Stomach smooth muscle (tissue), 2 donors: ENCODE measurements around the gene WDR88.
"Not testable (repeated sequence)": the region's sequence is repeated elsewhere in the genome, so short reads cannot be mapped to it uniquely, and the experiment has no call there.

ENCODE experiments used
- H3K27ac ChIP-seq: one replicate; pipeline ENCODE4 v1.7.0; 2013; ENCODE audit warnings: mild to moderate bottlenecking, low read length, inconsistent platforms
- H3K27me3 ChIP-seq, 2 donors: one replicate each; pipeline ENCODE4 v1.7.0; 2013; ENCODE audit warnings: low read length in 2 of 2; ENCODE audit not compliant: insufficient read depth in 2 of 2, control insufficient read depth in 1 of 2
- H3K36me3 ChIP-seq, 2 donors: one replicate each; pipeline ENCODE4 v1.7.0; 2013; ENCODE audit warnings: low read length in 2 of 2; ENCODE audit not compliant: control insufficient read depth in 2 of 2, insufficient read depth in 2 of 2
- H3K4me1 ChIP-seq: one replicate; pipeline ENCODE4 v1.7.0; 2013; ENCODE audit warnings: low read length; ENCODE audit not compliant: control insufficient read depth, insufficient read depth
- H3K4me3 ChIP-seq, 2 donors: one replicate each; pipeline ENCODE4 v1.7.0; 2013; ENCODE audit warnings: low read length in 2 of 2
- H3K9ac ChIP-seq, 2 donors: one replicate each; pipeline ENCODE4 v1.7.0; 2013; ENCODE audit warnings: low read length in 2 of 2, mild to moderate bottlenecking in 1 of 2
- H3K9me3 ChIP-seq, 2 donors: one replicate each; pipeline ENCODE4 v1.7.0; 2013; ENCODE audit warnings: low read length in 2 of 2; ENCODE audit not compliant: control insufficient read depth in 2 of 2
- donor health status: healthy.
- donor health status: Pancreatic carcinoma.

Gene WDR88

GRCh38 chr19:33126712-33127111 lies 5.2 kb upstream of the WDR88 start:
- H3K4me1 ChIP-seq, H3K4me3 ChIP-seq, H3K27me3 ChIP-seq, H3K9ac ChIP-seq, H3K9me3 ChIP-seq, H3K27ac ChIP-seq: not testable (repeated sequence)
- peaks cover 15 to 18% of the 10 kb centered on the region in 2 donors for H3K36me3 ChIP-seq

GRCh38 chr19:33129901-33130300 lies 2.0 kb upstream of the WDR88 start:
- Histone ChIP-seq H3K9ac (no peak overlapping the region), H3K4me1 (peaks cover 5% of the 10 kb centered on the region), H3K9me3 (no peaks in the 10 kb centered on the region), H3K36me3 (peaks cover 10 to 15% of the 10 kb centered on the region in 2 donors), H3K4me3 (no peak overlapping the region), H3K27ac (no peak overlapping the region), H3K27me3 (peaks cover 0 to 3% of the 10 kb centered on the region in 2 donors)

- peaks cover 7 to 13% of the 10 kb centered on the region in 2 donors for H3K36me3 ChIP-seq
- H3K4me1 ChIP-seq: peaks cover 5% of the 10 kb centered on the region
- H3K4me3 ChIP-seq: no peak overlapping the region
- no peaks in the 10 kb centered on the region for H3K9me3 ChIP-seq
- H3K27ac ChIP-seq: no peak overlapping the region
- H3K27me3 ChIP-seq: peaks cover 4 to 8% of the 10 kb centered on the region in 2 donors
- H3K9ac ChIP-seq: no peak overlapping the region
Measured at GRCh38 chr19:33130433-33130832, 1.5 kb upstream of the WDR88 start.

- peaks cover 6 to 11% of the 10 kb centered on the region in 2 donors for H3K36me3 ChIP-seq
Measured at GRCh38 chr19:33132425-33132824, 511 bp downstream of the WDR88 start.

GRCh38 chr19:33133438-33134031 lies 1.6 kb downstream of the WDR88 start:
- H3K4me3 ChIP-seq: no peak overlapping the region
- peaks cover 4 to 8% of the 10 kb centered on the region in 2 donors for H3K36me3 ChIP-seq
- H3K9ac ChIP-seq: no peak overlapping the region
- H3K4me1 ChIP-seq: peaks cover 2% of the 10 kb centered on the region
- peaks cover 4 to 8% of the 10 kb centered on the region in 2 donors for H3K27me3 ChIP-seq
- no peak overlapping the region for H3K27ac ChIP-seq
- H3K9me3 ChIP-seq: no peaks in the 10 kb centered on the region

More at GRCh38 chr19:33132425-33132824, 511 bp downstream of the WDR88 start:
- H3K9me3 ChIP-seq: no peaks in the 10 kb centered on the region
- H3K4me1 ChIP-seq: peaks cover 2% of the 10 kb centered on the region
- no peak overlapping the region for H3K9ac ChIP-seq
- H3K4me3 ChIP-seq: no peak overlapping the region
- no peak overlapping the region for H3K27ac ChIP-seq
- peaks cover 4 to 8% of the 10 kb centered on the region in 2 donors for H3K27me3 ChIP-seq

- no peak overlapping the region for H3K4me3 ChIP-seq
- H3K9ac ChIP-seq: no peak overlapping the region
- H3K27me3 ChIP-seq: peaks cover 8 to 13% of the 10 kb centered on the region in 2 donors
- H3K9me3 ChIP-seq: no peaks in the 10 kb centered on the region
- H3K4me1 ChIP-seq: peaks cover 2% of the 10 kb centered on the region
- H3K27ac ChIP-seq: no peak overlapping the region
- peaks cover 0 to 3% of the 10 kb centered on the region in 2 donors for H3K36me3 ChIP-seq
Measured at GRCh38 chr19:33134571-33135041, 2.7 kb downstream of the WDR88 start.

GRCh38 chr19:33139165-33139564 lies 7.3 kb downstream of the WDR88 start:
- no peaks in the 10 kb centered on the region for H3K9me3 ChIP-seq
- H3K36me3 ChIP-seq: no peaks in the 10 kb centered on the region
- no peak overlapping the region for H3K4me3 ChIP-seq
- peaks cover 8 to 13% of the 10 kb centered on the region in 2 donors for H3K27me3 ChIP-seq
- H3K27ac ChIP-seq: no peak overlapping the region
- no peaks in the 10 kb centered on the region for H3K4me1 ChIP-seq
- H3K9ac ChIP-seq: no peak overlapping the region

GRCh38 chr19:33143897-33144405 lies 12.0 kb downstream of the WDR88 start:
- H3K9ac ChIP-seq: no peak overlapping the region
- no peaks in the 10 kb centered on the region for H3K36me3 ChIP-seq
- H3K9me3 ChIP-seq: no peaks in the 10 kb centered on the region
- H3K27me3 ChIP-seq: peaks cover 3 to 5% of the 10 kb centered on the region in 2 donors
- no peak overlapping the region for H3K27ac ChIP-seq
- peak overlapping the region in 1 of 2 donors; percentile 15 for H3K4me3 ChIP-seq
- no peaks in the 10 kb centered on the region for H3K4me1 ChIP-seq

- Histone ChIP-seq H3K36me3 (no peaks in the 10 kb centered on the region), H3K4me3 (no peak overlapping the region), H3K4me1 (no peaks in the 10 kb centered on the region), H3K9me3 (no peaks in the 10 kb centered on the region), H3K27ac (no peak overlapping the region), H3K27me3 (no peaks in the 10 kb centered on the region), H3K9ac (no peak overlapping the region)
Measured at GRCh38 chr19:33146209-33146608, 14.3 kb downstream of the WDR88 start.

GRCh38 chr19:33147538-33147937 lies 15.6 kb downstream of the WDR88 start:
- H3K9me3 ChIP-seq: no peaks in the 10 kb centered on the region
- H3K27me3 ChIP-seq: no peaks in the 10 kb centered on the region
- no peak overlapping the region for H3K27ac ChIP-seq
- no peak overlapping the region for H3K9ac ChIP-seq
- no peak overlapping the region for H3K4me3 ChIP-seq
- no peaks in the 10 kb centered on the region for H3K36me3 ChIP-seq
- no peaks in the 10 kb centered on the region for H3K4me1 ChIP-seq

GRCh38 chr19:33150852-33151518 lies 19.1 kb downstream of the WDR88 start:
- H3K4me1 ChIP-seq: no peaks in the 10 kb centered on the region
- H3K4me3 ChIP-seq: no peak overlapping the region
- H3K27ac ChIP-seq: no peak overlapping the region
- no peak overlapping the region for H3K9ac ChIP-seq
- H3K27me3 ChIP-seq: no peaks in the 10 kb centered on the region
- no peaks in the 10 kb centered on the region for H3K36me3 ChIP-seq
- no peaks in the 10 kb centered on the region for H3K9me3 ChIP-seq
